EH (cell line): ENCODE measurements around the gene NACA2.
A peak's percentile ranks its signal among the peaks of the same experiment; 100 is the strongest.
"Not testable (repeated sequence)": the region's sequence is repeated elsewhere in the genome, so short reads cannot be mapped to it uniquely, and the experiment has no call there.

Experiments
- DNase-seq: peaks from one replicate; pipeline ENCODE4 v3.0.0-alpha.2; 2015; ENCODE audit warnings: low read depth

The NACA2 gene

DNA sequence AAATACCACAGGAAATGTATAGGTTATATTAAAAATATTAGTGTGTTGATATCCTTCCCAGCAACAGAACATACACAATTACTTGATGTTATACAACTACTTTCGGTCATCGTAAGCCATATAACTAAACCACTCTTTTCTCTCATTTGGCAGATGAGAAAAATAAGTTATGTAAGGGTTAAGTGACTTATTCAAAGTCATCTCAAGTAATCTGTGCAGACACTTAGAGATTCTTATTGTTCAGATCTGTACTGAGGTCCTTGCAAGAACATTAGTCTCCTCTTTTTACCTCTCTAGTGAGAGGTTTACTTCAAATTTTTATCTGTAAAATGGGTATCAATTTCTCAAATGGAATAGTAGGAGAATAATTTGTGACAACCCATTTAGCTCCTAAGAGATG lies 15.0 kb downstream of the NACA2 start:
- DNase-seq, result no peak

DNA sequence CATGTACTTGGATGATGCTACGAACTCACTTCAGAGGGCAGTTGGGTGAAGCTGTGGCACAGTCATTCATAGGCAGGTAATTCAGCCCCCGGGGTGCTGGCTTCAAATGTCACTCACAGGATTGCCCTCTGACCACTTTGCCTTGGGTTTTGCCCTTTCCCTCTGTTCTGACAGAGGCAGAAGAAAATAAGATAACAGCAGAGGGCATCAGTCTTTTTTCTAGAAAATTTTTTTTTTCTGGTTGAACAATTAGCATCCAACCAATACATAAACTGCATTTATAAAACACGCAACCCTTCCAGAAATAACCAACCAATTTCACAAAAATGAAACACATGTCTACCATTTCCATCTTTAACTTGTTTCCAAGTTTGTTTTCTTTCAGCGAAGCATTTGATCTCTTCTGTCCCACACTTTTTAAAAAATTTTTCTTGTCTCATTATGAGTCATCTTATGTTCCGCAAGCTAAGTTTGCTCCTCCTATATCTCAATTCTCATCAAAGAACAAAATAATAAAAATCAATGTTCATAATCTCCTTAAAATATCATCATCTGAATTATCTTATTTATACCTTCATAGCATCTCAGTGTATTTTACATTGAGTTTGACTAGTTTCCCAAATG lies 15.6 kb downstream of the NACA2 start:
- peak; percentile 8 for DNase-seq

DNA sequence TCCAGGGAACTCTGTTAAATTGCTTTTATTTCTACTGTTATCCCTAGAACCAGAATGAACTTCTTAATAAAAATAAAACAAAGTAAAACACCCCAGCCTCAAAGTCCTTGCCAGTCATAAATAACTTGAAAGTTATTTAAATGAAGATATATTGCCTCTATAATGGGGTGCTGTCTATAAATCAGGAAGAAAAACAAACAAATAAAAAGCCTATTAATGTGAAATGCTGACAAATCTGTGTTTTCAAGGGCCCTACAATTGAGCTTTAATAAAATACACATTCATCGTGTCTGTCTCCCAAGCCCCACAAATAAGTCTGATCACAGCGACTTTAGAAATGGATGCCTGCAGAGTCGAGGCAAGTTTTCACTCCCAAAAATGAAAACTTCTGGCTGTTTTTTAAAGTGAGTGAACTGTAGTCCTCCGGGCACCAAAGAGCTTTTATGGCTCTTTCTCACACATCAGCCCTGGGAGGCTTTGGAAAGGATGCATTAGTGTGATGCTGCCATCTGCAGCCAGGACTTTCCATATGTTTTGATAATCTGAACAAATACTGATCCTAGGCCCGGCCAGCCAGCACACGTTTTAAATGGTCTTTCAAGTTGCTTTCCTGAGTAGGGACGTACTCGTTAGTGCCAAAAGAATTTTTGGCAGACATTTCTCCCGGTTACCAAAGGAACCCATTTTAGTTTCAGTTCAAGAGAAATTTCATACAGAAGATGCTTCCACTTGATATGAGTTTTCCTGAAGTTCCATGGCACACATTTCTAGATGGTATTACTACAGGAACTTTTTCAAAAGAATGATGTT lies 16.3 kb downstream of the NACA2 start:
- DNase-seq, result peak; percentile 72

DNA sequence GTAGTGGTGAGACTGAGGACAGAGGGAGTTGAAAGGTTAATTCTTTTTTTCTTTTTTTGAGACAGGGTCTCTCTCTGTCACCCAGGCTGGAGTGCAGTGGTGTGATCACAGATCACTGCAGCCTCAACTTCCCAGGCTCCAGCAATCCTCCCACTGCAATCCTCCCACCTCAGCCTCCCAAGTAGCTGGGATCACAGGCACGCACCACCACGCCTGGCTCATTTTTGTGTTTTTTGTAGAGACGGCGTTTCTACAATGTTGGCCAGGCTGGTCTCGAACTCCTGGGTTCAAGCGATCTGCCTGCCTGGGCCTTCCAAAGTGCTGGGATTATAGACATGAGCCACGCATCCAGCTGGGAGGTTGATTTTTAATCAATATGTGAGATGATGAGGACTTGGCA lies 18.5 kb downstream of the NACA2 start:
- DNase-seq, result not testable (repeated sequence)

DNA sequence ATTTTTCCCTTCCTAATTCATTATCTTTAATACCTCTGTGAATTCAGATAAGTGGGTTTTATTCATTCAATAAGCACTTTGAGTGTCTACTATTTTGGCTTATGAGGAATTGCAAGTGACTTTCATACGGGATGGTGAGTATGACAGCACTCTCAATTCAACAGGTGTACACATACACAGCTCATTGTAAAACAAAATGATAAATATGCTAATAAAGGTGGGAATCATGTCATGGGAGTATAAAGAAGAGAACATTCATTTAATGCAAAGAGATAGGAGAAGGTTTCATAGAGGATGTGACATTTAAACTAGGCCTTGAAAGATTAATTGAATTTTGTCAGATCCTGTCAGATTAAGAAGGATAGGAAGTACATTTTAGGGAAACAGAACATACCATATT lies 19.4 kb downstream of the NACA2 start:
- no peak for DNase-seq

DNA sequence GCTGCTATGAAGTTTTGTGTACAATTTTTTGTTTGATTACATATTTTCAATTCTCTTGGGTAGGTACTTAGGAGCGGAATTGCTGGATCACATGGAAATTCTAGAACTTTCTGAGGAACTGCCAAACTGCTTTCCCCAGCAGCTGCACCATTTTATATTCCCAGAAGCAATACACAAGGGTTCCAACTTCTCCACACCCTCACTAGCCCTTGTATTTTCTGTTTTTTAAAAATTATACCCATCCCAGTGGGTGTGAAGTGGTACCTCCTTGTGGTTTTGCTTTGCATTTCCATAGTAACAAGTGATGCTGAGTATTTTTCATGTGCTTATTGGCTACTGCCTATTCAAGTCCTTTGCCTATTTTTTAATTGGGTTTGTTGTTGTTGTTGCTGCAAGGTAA lies 20.9 kb downstream of the NACA2 start:
- DNase-seq, result peak; percentile 36

DNA sequence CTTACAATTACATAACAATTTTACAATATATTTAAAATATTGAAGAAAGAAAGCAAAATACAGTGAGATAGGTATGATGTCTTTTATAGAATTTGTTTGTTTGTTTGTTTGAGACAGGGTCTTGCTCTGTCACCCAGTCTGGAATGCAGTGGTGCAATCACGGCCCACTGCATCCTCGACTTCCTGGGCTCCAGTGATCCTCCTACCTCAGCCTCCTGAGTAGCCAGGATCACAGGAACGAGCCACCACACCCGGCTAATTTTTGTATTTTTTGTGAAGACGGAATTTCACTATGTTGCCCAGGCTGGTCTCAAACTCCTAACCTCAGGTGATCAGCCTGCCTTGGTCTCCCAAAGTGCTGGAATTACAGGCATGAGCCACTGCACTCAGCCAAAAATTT lies 21.5 kb downstream of the NACA2 start:
- not testable (repeated sequence) for DNase-seq

DNA sequence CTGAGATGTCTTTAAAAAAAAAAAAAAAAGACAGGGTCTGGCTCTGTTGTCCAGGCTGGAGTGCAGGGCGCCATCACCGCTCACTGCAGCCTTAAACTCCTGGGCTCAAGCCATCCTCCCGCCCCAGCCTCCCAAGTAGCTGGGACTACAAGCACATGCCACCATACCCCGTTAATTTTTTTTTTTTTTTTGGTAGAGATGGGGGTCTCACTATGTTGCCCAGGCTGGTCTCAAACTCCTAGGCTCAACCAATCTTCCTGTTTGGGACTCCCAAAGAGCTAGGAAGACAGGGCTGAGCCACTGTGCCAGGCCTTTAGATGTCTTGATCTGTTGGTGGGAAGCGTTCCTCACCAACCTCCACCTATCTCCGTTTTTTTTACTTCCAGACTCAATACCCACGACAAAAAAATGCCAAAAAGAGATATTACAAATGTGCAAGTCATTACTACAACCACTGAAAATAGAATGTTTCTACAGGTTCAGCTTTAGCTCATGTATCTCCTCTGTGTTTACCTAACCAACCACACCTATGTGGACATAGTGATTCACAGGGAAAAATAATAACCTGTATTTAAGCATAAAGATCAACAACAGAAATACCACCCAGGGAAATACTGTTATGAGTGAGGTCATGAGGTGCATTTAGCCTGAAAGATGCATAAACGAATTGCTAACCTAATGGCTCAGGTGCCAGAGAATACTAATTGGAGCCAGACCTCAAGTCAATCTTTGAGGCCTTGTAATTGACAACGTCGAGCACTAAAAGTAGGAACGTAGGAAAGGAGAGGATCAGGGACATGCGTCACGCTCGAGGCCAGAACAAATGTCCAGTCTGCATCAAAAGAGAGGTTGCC lies 22.6 kb downstream of the NACA2 start:
- no peak for DNase-seq

DNA sequence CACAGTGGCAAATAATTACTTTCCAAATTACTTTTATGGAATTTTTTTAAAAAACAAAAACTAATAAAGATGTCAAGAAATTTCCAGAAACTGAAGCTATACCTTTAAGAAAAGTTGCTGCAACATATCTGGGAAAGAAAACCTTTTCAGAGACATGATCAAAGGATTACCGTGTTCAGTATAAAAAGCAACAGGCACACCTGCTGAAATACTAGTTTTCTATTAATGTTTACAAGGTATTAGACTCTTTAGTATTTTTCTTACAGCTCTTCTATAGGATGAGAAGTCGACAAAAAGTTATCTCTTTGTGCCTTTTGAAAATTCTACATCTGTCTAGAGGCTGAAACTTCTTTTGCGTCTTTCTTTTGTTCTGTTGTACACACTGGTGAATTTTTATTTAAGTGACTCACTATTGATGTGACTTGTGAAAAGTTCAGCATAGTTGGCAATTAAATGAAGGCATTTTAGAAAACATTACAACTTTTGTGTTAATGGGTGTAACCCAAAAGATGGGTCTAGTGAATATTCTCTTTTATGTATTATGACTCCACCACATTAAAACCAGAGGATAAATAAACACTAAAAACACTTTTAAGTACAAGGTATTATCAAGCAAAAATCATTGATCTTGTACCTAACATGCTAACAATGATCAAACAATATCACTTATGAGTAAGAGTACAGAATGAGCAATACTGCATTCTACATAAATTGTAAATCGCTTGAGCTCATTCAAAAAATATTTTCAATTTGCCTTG lies 23.8 kb downstream of the NACA2 start:
- DNase-seq, result no peak

DNA sequence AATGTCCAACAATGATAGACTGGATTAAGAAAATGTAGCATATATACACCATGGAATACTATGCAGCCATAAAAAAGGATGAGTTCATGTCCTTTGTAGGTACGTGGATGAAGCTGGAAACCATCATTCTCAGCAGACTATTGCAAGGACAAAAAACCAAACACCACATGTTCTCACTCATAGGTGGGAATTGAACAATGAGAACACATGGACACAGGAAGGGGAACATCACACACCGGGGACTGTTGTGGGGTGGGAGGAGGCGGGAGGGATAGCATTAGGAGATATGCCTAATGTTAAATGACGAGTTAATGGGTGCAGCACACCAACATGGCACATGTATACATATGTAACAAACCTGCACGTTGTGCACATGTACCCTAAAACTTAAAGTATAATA lies 24.6 kb downstream of the NACA2 start:
- DNase-seq, result not testable (repeated sequence)

DNA sequence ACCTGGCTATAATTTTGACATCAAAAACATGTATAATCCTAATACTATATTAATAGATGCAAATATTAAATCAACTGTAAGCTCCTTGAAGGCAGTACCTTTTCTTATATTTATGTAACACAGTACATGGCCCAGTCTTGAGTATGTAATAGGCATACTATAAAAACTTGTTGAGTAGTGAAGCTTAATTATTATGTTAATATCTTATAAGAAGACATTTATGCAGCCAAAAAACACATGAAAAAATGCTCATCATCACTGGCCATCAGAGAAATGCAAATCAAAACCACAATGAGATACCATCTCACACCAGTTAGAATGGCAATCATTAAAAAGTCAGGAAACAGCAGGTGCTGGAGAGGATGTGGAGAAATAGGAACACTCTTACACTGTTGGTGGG lies 25.2 kb downstream of the NACA2 start:
- DNase-seq, result not testable (repeated sequence)

DNA sequence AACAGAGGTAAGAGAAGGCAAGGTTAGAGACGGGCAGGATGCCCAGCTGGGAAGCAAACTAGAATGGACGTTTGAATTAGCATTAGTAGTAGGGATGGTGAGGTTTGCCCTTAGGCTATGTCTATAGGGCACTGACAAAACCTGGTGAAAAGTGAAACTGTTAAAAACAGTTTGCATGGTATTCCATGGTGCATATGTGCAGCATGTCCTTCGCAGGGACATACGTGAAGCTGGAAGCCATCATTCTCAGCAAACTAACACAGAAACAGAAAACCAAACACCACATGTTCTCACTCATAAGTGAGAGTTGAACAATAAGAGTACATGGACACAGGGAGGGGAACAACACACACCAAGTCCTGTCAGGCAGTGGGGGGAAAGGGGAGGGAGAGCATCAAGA lies 25.8 kb downstream of the NACA2 start:
- DNase-seq, result no peak

DNA sequence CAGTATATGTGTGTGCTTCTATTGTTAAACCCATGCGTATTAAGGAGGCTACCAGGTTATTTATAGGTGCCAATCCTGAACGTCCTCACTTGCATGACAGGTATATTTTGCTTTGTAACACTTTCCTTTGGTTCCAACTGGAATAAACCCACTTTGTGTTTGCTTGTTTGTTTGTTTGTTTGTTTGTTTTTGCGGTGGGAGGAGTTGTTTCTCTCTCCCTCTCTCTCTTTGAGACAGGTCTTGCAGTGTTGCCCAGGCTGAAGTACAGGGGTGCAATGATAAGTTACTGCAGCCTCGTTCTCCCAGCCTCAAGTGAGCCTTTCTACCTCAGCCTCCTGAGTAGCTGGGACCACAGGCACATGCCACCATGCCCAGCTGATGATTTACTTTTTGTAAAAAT lies 28.7 kb downstream of the NACA2 start:
- no peak for DNase-seq

DNA sequence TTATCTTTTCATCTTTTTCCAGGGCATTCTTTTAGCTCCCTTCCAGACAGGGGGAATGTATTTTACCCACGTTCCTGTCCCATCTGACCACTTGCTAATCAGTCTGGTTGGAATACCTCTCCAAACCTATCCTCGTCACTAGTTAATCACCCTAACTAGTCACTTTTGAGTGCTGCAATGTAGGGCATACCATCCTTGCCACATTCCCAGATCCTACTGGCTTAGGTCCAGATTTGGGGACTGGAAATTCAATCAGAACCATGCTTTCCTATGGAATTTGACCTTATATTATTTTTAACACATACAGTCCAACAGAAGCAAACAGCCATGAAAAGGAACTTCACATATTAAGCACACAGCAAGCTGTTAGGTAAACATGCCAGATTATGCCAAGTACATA lies 29.7 kb downstream of the NACA2 start:
- DNase-seq, result no peak

DNA sequence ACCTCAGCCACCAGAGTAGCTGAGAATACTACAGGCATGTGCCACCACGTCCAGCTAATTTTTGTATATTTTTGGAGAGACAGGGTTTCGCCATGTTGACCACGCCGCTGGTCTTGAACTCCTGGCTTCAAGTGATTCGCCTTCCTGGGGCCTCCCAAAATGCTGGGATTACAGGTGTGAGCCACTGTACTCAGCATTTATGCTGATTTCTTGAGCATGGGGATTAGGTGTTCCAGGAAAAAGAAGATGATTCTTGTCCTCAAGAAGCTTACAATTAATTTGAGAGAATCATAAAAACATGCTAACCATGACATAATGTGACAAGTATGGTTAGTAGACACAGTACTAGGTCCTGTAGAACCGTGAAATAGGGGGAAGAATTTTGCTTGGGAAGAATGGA lies 30.9 kb downstream of the NACA2 start:
- DNase-seq, result no peak

DNA sequence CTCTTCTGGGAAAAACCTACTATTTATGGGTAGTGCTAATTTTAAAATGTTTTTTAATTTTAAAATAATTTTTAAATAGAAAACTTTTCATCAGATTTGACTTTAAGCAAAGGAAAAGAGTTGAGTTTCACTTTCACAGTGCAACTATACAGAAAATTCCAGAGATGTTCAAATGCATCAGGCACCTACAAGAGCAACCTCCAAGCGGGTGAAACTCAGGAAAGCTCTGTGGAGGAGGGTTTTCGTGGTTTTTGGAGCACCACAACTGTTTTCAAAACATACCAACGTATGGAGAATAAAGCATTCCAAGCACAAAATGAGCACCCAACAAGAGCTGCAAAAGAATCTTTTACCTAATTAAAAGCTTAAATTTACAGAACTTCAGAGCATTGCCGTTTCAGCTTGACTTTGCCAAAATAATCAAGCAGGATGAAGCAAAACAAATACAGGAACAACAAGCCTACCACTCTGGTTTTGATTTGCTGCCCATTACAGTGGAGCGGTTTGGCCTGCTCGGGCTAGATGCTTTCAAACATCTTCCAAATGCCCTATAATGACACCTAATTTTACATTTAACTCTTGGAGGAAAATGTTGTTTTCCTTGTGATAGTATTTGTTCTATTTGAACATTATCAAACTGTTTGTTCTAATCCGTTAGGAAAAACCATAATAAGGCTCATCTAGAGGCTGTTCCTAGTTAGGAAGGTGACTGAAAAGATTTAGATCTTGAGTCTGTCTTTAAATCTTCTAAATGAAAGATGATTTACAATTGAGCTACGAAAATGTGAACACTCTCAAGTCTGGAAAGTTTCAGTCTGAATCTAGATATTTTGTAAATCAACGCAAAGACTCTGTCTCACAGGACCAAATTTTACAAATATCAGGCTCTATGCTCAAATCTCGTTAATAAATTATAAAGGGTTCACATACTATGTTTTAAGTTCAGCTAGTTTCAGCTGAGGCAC lies 34.5 kb downstream of the NACA2 start:
- DNase-seq, result peak; percentile 26

DNA sequence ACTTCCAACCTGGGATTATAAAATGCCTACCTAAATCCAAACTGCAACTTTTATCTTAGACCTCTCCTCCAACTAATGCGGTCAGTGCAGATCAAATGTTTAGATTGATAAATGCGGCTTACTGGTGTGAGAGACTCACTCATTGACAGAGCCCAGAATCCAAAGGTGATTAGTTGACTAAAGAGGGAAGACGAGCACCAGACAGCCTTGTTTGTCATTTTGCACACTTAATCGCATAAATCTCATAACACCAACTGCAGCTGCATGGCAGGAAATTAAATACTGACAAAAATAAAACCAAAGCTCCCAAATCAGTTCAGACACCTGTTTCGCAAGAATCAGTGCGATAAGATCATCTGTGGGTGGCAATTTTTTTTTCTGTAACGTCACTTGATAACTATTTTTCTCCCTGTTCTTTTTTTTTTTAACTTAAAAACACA lies 35.9 kb downstream of the NACA2 start:
- peak; percentile 11 for DNase-seq

DNA sequence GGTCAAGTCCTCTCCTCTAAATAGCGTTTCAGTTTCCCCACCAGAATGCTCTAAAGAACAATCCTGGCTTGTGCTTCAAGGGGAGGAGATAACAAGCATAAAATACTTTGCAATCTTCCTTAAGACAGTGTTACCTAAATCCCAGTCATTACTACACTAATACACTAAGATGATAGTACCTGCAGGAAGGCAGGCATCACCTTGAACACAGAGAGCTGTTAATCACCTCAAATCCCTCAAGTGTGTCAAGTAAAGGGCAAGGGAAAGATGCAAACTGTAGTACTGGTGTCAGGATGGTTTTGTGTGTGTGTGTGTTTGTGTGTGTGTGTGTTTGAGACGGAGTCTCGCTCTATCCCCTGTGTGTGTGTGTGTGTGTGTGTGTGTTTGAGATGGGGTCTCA lies 36.8 kb downstream of the NACA2 start:
- no peak for DNase-seq

DNA sequence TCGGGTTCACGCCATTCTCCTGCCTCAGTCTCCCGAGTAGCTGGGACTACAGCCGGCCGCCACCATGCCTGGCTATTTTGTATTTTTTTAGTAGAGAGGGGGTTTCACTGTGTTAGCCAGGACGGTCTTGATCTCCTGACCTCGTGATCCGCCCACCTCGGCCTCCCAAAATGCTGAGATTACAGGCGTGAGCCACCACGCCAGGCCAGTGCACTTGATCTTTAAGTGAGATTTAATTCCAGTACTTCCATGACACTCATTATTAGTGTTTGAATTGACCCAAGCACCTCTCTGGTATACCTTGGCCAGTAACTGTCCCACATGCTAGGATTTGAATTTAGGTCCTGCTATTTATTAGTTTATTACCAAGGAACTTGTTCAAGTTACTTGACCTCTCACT lies 38.5 kb downstream of the NACA2 start:
- not testable (repeated sequence) for DNase-seq

DNA sequence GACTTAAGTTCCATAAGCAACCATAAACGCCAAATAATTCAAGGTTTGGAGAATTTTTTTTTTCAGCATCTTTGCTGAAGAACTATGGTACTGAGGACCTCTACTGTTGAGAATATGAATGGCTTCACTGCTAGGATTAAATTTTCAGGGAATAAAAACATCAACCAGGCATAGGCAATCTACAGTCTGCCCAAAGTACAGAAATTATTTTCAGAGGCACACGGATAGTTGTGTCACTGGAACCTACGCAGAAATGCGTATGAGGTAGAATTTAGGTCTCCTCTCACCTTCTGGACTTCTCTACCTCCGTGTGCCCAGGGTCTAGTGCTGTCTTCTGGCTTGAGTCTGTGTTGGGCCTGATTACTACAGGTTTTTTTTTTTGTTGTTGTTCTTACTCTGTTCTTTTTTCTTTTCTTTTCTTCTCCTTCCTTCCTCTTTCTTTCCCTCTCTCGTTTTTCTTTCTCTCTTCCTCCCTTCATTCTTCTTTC lies 39.7 kb downstream of the NACA2 start:
- DNase-seq, result peak; percentile 65

DNA sequence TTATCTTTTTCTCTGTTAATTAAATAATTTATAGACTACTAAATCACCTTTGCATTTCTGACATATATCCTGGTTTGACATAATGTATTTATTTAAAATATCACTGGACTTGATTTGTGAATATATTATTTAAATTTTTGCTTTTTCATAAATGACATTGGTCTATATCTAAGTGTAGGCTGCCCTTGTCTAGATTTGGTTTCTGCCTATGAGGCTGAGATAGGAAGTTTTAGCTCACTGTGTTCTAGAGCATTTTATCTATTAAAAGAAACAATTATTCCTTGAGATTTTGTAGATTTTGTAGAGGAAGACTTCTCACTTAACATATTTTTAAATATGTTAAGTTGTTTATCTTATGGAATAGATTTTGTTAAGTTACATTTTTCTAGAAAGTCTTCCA lies 43.9 kb downstream of the NACA2 start:
- no peak for DNase-seq
